ENCODE results near the gene ATP8A2.

ATP8A2 gene

DNA sequence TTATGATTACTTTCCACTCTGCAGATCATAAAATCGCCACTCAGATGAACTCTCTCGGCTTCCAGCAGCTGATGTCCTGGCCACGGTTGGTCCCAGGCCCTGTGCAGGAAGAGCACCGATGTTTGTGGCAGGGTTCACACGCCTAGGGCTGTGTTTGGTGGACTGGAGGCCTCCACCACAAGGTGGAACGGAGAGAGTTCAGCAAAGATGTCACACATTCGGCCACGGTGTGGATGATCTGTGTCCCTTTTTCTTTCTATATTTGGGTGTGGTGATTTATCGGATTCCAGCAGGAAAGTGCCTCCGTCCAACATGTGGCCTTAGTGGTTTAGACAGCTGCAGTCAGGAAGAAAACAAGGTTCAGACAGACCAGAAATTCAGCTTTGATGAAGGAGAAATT is 680.6 kb downstream of the ATP8A2 start:
- DNase-seq (ENCODE audit: low spot score) = no peak
- TF ChIP-seq, protein P1, sequence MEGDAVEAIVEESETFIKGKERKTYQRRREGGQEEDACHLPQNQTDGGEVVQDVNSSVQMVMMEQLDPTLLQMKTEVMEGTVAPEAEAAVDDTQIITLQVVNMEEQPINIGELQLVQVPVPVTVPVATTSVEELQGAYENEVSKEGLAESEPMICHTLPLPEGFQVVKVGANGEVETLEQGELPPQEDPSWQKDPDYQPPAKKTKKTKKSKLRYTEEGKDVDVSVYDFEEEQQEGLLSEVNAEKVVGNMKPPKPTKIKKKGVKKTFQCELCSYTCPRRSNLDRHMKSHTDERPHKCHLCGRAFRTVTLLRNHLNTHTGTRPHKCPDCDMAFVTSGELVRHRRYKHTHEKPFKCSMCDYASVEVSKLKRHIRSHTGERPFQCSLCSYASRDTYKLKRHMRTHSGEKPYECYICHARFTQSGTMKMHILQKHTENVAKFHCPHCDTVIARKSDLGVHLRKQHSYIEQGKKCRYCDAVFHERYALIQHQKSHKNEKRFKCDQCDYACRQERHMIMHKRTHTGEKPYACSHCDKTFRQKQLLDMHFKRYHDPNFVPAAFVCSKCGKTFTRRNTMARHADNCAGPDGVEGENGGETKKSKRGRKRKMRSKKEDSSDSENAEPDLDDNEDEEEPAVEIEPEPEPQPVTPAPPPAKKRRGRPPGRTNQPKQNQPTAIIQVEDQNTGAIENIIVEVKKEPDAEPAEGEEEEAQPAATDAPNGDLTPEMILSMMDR (IDR thresholded peaks at IDR 0.05; ENCODE audit: borderline replicate concordance, control extremely low read depth, extremely low read depth, insufficient read depth, missing control alignments) = no peak
- in situ Hi-C loops (cut with MboI; ENCODE audit: low sequenced_read_pairs, unreplicated experiment) = no loop called here

DNA sequence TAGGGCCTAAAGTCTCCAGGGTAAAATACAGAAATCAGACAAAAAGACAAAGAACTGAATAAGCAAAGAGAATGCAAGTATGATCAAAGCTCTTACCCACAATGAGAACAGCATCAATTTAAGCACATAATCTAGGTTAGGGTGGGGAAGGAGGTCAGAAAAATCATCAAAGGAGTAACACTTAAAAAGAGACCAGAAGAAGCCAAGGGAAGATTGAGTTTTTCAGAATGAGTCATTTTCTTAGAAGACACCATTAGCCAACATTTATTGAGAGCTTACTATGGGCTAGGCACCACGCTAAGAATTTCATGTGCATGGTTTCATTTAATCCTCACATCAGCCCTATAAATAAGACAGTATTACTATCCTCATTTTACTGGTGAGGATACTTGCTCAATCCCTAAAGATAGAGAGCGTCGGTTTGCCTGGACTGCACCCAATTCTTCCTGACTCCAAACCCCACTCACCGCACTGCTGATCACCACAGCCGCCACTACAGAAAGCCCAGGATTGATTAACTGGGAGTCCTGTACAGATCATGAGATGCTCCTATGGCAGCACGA is 681.7 kb downstream of the ATP8A2 start:
- in situ Hi-C loops (cut with MboI; ENCODE audit: low sequenced_read_pairs, unreplicated experiment) = no loop called here
- no peak for DNase-seq (ENCODE audit: low spot score)
- TF ChIP-seq, protein P1 (IDR thresholded peaks at IDR 0.05; ENCODE audit: borderline replicate concordance, control extremely low read depth, extremely low read depth, insufficient read depth, missing control alignments) = no peak

DNA sequence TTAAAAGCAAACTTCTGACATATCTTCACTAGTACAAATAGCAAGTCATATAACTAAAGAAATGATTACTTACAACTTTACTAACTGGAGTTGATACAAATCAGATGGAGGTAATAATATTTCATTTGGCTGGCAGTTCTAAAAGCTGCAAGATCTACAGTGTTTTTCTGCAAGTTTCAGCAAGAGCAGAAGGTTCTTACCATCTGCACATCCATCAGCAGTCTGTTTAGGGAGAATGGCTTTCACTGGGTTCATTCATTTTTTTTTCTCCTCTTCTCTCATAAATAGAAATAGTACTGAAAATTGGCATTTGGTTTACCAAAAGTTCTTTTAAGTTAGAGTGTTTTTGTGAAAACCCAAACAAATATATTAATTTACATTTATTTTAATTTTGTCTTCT is 683.1 kb downstream of the ATP8A2 start:
- TF ChIP-seq, protein P1 (IDR thresholded peaks at IDR 0.05; ENCODE audit: borderline replicate concordance, control extremely low read depth, extremely low read depth, insufficient read depth, missing control alignments) = no peak
- in situ Hi-C loops (cut with MboI; ENCODE audit: low sequenced_read_pairs, unreplicated experiment) = no loop called here
- no peak for DNase-seq (ENCODE audit: low spot score)

DNA sequence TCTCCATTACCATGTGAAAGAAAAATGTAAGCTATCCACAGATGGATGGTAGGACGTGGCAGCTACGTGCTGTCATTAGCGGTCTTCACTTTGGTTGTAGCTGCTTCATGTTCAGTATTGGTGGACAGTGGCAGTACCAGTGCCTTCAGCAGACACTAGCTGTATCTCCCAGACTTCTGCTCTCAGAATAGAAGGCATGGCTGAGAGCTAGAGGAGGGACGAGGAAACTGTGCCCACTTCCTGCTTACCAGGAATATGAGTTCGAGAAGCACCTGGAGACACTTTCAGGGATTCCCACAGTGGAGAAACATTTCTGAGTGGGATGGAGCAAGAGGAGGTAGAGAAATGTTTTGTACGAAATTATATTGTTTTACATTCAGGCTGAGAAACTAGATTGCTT is 686.9 kb downstream of the ATP8A2 start:
- TF ChIP-seq, protein P1 (IDR thresholded peaks at IDR 0.05; ENCODE audit: borderline replicate concordance, control extremely low read depth, extremely low read depth, insufficient read depth, missing control alignments) = no peak
- no peak for DNase-seq (ENCODE audit: low spot score)
- in situ Hi-C loops (cut with MboI; ENCODE audit: low sequenced_read_pairs, unreplicated experiment) = no loop called here

DNA sequence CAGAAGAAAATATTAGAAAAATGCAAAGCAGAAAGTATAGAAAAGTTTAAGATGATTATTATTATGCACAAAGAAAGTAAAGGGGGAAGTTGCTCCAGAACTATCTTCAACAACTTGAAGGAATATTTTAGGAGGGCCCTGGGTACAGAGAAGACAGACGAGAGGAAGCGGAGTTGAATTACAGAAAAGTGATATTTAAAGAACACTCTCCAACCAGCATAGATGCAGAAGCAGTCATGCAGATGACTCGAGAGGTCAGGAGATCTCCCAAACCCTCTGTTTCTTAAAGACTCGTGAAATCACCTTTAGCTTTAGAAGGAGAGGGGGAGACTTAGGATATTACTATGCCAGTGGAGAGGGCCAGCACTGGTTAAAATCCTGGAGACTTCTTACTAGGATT is 688.6 kb downstream of the ATP8A2 start:
- in situ Hi-C loops (cut with MboI; ENCODE audit: low sequenced_read_pairs, unreplicated experiment) = loop anchor here (5.0 kb wide), 1 partner anchor 483 kb away; no protein-coding TSS in a partner anchor
- TF ChIP-seq, protein P1 (IDR thresholded peaks at IDR 0.05; ENCODE audit: borderline replicate concordance, control extremely low read depth, extremely low read depth, insufficient read depth, missing control alignments) = no peak
- no peak for DNase-seq (ENCODE audit: low spot score)

DNA sequence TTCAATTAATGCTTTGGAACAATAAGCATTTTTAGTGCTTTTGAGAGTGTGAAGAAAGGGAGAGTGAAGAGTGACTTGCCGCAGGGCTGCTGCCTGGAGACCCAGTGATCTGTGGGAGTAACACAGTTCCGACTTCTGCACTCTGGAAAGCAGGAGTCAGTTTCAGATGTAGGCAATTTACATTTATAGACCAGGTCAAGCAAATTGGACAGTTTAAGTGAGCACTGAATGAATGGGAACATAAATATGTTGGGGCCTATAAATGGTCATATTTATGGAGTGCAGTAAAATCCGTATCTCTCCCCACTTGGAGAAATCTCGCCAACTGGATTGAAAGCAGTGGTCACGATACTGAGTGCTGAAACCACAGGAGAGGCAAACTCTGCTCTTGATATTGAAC is 689.5 kb downstream of the ATP8A2 start:
- TF ChIP-seq, protein P1 (IDR thresholded peaks at IDR 0.05; ENCODE audit: borderline replicate concordance, control extremely low read depth, extremely low read depth, insufficient read depth, missing control alignments) = no peak
- in situ Hi-C loops (cut with MboI; ENCODE audit: low sequenced_read_pairs, unreplicated experiment) = loop anchor here (5.0 kb wide), 1 partner anchor 484 kb away; no protein-coding TSS in a partner anchor
- no peak for DNase-seq (ENCODE audit: low spot score)
